ENCODE measurements around the gene RAP1A.
"Not testable (repeated sequence)": the region's sequence is repeated elsewhere in the genome, so short reads cannot be mapped to it uniquely, and the experiment has no call there.

RAP1A gene

DNA sequence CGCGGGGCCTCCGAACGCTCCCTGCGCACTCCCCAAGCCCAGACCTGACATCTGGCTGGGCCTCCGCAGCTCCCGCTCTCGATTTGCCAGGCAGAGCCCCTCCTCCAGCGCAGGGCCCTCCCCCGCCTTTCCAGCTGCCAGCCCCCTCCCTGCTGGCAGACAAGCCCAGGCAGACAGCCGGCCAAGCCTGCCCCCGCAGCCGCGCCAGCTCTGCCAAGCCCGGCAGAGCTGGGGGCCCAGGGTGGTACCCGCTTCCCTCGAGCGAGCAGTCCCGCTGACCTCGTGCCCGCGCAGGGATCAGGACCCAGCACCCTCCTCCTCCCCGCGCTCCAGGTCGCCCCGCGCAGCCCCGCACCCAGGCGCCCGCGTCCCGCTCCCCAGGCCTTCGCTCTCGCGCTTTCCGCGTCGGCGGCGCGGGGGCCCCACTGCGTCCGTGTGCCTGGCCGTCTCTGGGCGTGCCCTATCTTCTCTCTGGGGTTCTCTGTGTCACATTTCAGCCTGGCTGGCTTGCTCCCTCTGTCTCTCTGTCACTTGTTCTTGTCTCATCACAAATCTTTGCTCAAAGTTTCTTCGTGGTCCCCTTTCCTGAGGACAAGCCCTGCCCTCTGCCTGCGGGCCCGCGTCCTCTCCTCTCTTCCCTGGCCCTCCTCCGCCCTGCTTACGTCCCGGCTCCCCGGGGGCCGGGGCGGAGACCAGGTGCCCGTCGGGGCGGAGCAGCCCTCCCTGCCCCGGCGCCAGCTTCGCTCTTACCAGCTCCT, 119.0 kb downstream of the RAP1A start:
- TF ChIP-seq EZH2phosphoT487 (IDR thresholded peaks at IDR 0.05; ENCODE audit: borderline replicate concordance) (no peak), CTCF (conservative IDR thresholded peaks at IDR 0.05; ENCODE audit: low read length) (no peak)
- peaks cover 30% of the 10 kb centered on the region for H3K4me1 ChIP-seq (ENCODE audit: insufficient read depth, low read length, poor library complexity, severe bottlenecking)
- no peaks in the 10 kb centered on the region for H4K20me1 ChIP-seq (ENCODE audit: insufficient read depth, low read length, poor library complexity, severe bottlenecking)
- peak overlapping the region; percentile 94 for H3K4me2 ChIP-seq (ENCODE audit: low read depth, low read length, poor library complexity, severe bottlenecking)
- no peaks in the 10 kb centered on the region for H3K36me3 ChIP-seq (ENCODE audit: insufficient read depth, low read length)
- no peaks in the 10 kb centered on the region for H3F3A ChIP-seq (ENCODE audit: low read depth)
- peak overlapping the region; percentile 90 for H3K9ac ChIP-seq (ENCODE audit: low read depth, low read length, poor library complexity, severe bottlenecking)
- peak overlapping the region; percentile 95 for H2AFZ ChIP-seq (ENCODE audit: low read length)
- no peaks in the 10 kb centered on the region for H3K79me2 ChIP-seq (ENCODE audit: insufficient read depth, low read length)
- no peaks in the 10 kb centered on the region for H3K27me3 ChIP-seq (ENCODE audit: insufficient read depth, low read length, poor library complexity, severe bottlenecking)
- H3K9me3 ChIP-seq (ENCODE audit: insufficient read depth, low read depth, low read length): no peaks in the 10 kb centered on the region
- H3K9me2 ChIP-seq (replicated peaks; ENCODE audit: low read depth, low read length): no peaks in the 10 kb centered on the region
- H3K4me3 ChIP-seq (ENCODE audit: low read length, poor library complexity, severe bottlenecking): peak overlapping the region; percentile 81

DNA sequence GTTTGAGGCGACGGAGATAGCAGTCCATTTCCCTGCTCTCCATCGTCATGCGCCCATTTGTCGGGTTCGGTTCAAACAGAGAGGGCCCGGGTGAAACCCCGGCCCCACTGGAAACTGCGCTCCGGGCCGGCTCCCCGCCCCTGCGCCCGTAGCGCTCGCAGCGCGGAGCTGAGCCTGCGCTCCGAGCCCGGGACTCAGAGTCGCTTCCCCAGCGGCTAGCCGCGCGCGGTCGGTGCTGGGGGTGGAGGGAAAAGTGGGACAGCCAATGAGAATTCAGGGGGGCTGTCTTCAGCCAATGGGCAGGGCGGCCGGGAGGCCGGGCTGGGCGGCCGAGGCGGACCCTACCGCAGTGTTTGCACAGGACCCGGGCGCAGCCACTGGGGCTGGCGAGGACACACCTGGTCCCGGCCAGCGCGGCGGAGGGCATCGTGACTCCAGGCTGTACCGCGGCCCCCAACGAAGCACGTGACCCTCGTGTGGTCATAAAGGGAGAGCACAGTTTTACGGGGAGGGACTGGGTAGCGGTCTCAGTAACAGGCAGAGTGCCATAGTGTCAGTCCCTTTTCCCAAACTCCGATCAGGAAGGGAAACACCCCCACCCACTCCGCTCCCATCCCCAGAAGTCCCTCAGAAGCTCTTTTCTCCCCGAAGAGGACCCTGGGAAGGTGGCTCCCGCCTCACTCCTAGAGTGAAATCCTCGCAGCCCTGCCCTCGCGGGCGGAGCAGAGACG, 119.8 kb downstream of the RAP1A start, which contains the start of gene INKA2:
INKA2 (minus strand) TSS at position 202 of the 731 bp plus-strand sequence; CDS start at position 49, 153 bp downstream.
- Histone ChIP-seq H3K9me3 (ENCODE audit: insufficient read depth, low read depth, low read length) (no peaks in the 10 kb centered on the region), H3K4me2 (ENCODE audit: low read depth, low read length, poor library complexity, severe bottlenecking) (peak within 1 kb of the TSS; percentile 94), H2AFZ (ENCODE audit: low read length) (peak within 1 kb of the TSS; percentile 95), H3K4me1 (ENCODE audit: insufficient read depth, low read length, poor library complexity, severe bottlenecking) (peaks cover 30% of the 10 kb centered on the region), H3K4me3 (ENCODE audit: low read length, poor library complexity, severe bottlenecking) (peak within 1 kb of the TSS; percentile 81), H3K36me3 (ENCODE audit: insufficient read depth, low read length) (no peaks in the 10 kb centered on the region), H3F3A (ENCODE audit: low read depth) (no peaks in the 10 kb centered on the region), H4K20me1 (ENCODE audit: insufficient read depth, low read length, poor library complexity, severe bottlenecking) (no peaks in the 10 kb centered on the region), H3K27me3 (ENCODE audit: insufficient read depth, low read length, poor library complexity, severe bottlenecking) (no peaks in the 10 kb centered on the region), H3K9ac (ENCODE audit: low read depth, low read length, poor library complexity, severe bottlenecking) (peak within 1 kb of the TSS; percentile 90), H3K79me2 (ENCODE audit: insufficient read depth, low read length) (no peaks in the 10 kb centered on the region), H3K9me2 (replicated peaks; ENCODE audit: low read depth, low read length) (no peaks in the 10 kb centered on the region)
- TF ChIP-seq CTCF (conservative IDR thresholded peaks at IDR 0.05; ENCODE audit: low read length): no peak
- no peak for TF ChIP-seq EZH2phosphoT487 (IDR thresholded peaks at IDR 0.05; ENCODE audit: borderline replicate concordance)

GRCh38 chr1:111739925-111740765, 120.6 kb downstream of the RAP1A start:
- peak overlapping the region; percentile 94 for H3K4me2 ChIP-seq (ENCODE audit: low read depth, low read length, poor library complexity, severe bottlenecking)
- H2AFZ ChIP-seq (ENCODE audit: low read length): peak overlapping the region; percentile 95
- no peak for TF ChIP-seq EZH2phosphoT487 (IDR thresholded peaks at IDR 0.05; ENCODE audit: borderline replicate concordance)
- TF ChIP-seq CTCF (conservative IDR thresholded peaks at IDR 0.05; ENCODE audit: low read length): no peak
- peak overlapping the region; percentile 81 for H3K4me3 ChIP-seq (ENCODE audit: low read length, poor library complexity, severe bottlenecking)
- H3K79me2 ChIP-seq (ENCODE audit: insufficient read depth, low read length): no peaks in the 10 kb centered on the region
- no peaks in the 10 kb centered on the region for H3F3A ChIP-seq (ENCODE audit: low read depth)
- H3K9me3 ChIP-seq (ENCODE audit: insufficient read depth, low read depth, low read length): no peaks in the 10 kb centered on the region
- H3K36me3 ChIP-seq (ENCODE audit: insufficient read depth, low read length): no peaks in the 10 kb centered on the region
- H3K27me3 ChIP-seq (ENCODE audit: insufficient read depth, low read length, poor library complexity, severe bottlenecking): no peaks in the 10 kb centered on the region
- peak overlapping the region; percentile 90 for H3K9ac ChIP-seq (ENCODE audit: low read depth, low read length, poor library complexity, severe bottlenecking)
- H3K9me2 ChIP-seq (replicated peaks; ENCODE audit: low read depth, low read length): no peaks in the 10 kb centered on the region
- peaks cover 30% of the 10 kb centered on the region for H3K4me1 ChIP-seq (ENCODE audit: insufficient read depth, low read length, poor library complexity, severe bottlenecking)
- no peaks in the 10 kb centered on the region for H4K20me1 ChIP-seq (ENCODE audit: insufficient read depth, low read length, poor library complexity, severe bottlenecking)

DNA sequence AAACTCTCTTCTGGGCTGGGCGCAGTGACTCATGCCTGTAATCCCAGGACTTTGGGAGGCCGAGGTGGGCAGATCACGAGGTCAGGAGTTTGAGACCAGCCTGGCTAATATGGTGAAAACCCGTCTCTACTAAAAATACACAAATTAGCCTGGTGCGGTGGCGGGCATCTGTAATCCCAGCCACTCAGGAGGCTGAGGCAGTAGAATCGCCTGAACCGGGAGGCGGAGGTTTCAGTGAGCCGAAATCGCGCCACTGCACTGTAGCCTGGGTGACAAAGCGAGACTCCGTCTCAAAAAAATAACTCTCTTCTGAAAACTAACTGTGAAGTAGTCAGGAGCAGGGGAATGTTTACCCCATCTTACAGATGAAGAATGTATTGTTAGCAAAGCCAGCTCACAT, 122.7 kb downstream of the RAP1A start:
- H3K4me1 ChIP-seq (ENCODE audit: insufficient read depth, low read length, poor library complexity, severe bottlenecking): peaks cover 24% of the 10 kb centered on the region
- H3K36me3 ChIP-seq (ENCODE audit: insufficient read depth, low read length); H3K9ac ChIP-seq (ENCODE audit: low read depth, low read length, poor library complexity, severe bottlenecking); H3K9me2 ChIP-seq (replicated peaks; ENCODE audit: low read depth, low read length); H3K4me2 ChIP-seq (ENCODE audit: low read depth, low read length, poor library complexity, severe bottlenecking); H4K20me1 ChIP-seq (ENCODE audit: insufficient read depth, low read length, poor library complexity, severe bottlenecking); H3F3A ChIP-seq (ENCODE audit: low read depth); H3K27me3 ChIP-seq (ENCODE audit: insufficient read depth, low read length, poor library complexity, severe bottlenecking); H3K9me3 ChIP-seq (ENCODE audit: insufficient read depth, low read depth, low read length); H2AFZ ChIP-seq (ENCODE audit: low read length); H3K4me3 ChIP-seq (ENCODE audit: low read length, poor library complexity, severe bottlenecking); H3K79me2 ChIP-seq (ENCODE audit: insufficient read depth, low read length): not testable (repeated sequence)
